Suppressor macrophage (primary cell): ENCODE data around the gene ANXA10.
"Not testable (repeated sequence)": the region's sequence is repeated elsewhere in the genome, so short reads cannot be mapped to it uniquely, and the experiment has no call there.

Experiments
- DNase-seq, 4 experiments: peaks; one replicate each; pipeline ENCODE4 v3.0.0-alpha.2; 2020 to 2022

The ANXA10 gene

DNA sequence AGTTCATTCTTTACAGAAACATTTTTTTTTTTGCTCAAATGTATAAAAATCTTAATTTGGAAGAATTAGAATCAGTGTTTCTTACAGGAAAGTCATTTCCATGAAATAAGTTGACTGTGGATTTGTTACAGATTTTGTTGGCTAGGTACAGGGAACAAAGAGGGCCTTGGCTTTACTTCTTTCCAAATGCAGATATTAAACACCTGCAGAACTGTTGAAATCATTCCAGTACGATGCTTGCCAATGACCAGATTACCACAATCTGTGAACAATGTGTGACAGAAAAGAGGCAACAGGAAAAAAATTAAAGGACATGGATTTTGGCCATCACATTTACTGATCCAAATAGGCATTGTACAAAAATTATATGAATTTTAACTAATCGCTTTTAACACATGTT lies 70.8 kb downstream of the ANXA10 start:
- no peak for DNase-seq

DNA sequence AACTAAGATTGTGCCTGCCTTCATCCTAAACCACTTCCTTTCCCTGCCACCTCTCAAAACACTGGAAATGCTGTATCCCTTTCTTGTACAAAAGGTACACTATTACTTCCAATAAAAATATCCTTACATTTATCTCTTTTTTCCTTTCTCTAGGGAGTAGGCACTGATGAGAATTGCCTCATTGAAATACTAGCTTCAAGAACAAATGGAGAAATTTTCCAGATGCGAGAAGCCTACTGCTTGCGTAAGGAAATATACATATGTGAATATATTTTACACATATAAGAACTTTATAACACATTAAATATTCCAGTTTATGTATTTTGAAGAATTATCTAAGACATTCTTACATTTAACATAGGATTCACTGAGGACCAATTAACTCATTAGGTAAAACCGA lies 71.7 kb downstream of the ANXA10 start:
- DNase-seq: no peak

DNA sequence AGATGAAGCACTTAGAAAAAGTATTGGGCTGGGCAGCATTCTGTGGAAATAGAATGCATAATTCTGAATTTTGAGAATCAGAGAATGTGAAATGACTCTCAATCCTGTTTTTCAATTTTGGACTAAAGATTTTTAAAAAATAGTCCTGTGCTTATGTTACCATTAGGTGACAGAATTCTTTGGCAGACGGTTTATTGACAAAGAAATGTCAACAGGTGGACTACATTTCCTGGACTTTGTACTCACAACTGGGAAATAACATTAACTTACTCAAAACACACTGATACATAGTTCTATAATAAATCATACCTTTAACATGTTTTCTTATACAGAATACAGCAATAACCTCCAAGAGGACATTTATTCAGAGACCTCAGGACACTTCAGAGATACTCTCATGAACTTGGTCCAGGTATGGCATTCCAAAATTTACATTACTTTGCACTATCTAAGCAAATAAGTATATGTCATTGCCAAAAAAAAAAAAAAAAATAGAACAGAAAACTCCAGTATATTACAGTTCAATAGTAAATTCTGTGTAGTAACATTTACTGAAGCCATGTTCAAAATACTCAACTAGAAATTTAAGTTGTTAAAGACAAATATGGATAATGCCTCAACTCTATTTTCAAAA lies 72.7 kb downstream of the ANXA10 start:
- no peak for DNase-seq

DNA sequence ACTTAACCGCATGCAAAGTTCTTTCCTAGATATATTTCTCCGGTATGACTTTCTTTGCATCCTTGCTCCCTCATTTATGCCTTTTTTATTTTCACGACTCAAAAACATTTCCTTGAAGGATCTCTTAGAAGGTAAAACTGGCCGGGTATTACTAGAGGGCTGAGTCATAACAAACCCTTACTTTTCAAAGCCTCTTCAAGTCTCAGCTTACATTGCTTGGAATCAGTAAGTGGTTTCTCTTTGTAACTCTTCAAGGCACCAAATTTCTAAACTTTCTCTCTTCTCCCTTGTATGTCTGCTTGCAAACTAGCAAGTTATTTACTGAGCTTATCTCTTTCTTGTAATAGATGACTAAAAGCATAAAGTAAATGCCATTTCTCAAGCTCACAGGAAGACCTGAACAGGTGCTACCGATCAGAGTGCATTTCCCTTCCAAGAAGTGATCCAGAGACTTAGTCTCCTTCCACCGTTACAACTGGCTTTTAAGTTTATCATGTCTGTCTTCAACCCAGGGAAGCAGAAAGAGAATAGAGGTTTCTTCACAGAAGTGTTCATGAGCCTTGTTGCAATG lies 75.5 kb downstream of the ANXA10 start:
- DNase-seq: no peak

DNA sequence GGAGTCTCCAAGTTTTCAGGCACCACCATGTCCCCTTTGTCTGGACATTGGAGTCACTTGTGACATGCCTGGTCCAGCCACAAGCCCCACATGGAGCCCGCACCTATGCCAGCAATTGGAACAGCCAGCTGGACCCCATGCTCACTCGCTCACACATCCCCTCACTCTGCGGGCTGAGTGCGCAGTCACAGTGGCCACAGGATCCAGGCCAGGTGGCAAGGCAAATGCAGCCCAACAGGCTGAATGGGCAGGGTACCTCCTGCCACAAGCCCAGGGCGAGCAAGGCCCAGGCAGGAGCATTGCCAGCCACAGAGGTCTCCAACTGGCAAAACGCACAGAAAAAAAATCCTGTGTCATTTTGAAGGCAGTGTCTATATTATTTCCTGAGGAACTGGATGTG lies 82.0 kb downstream of the ANXA10 start:
- peak in 1 of 4 experiments; percentile 18 for DNase-seq

DNA sequence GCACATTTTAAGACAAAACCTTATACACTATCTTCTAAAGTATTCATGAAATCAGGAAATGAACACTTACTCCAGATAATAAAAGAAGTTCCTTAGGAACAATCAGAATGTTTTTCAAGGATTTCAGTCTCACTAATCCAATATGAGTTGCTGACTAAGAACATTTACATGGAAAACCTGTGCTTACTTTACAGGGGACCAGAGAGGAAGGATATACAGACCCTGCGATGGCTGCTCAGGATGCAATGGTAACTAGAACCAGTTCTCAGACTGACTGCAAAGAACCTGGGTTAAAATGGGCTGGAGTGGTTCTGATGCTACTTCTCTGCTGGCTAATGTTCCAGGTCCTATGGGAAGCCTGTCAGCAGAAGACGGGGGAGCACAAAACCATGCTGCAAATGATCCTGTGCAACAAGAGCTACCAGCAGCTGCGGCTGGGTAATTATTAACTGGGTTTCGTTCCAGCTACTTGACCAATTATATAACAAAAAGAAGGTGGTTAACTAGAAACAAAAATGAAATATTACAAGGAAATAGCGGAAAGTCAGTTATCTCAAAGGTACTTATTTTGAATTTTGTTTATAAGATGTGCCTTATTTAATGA lies 85.3 kb downstream of the ANXA10 start:
- no peak for DNase-seq

DNA sequence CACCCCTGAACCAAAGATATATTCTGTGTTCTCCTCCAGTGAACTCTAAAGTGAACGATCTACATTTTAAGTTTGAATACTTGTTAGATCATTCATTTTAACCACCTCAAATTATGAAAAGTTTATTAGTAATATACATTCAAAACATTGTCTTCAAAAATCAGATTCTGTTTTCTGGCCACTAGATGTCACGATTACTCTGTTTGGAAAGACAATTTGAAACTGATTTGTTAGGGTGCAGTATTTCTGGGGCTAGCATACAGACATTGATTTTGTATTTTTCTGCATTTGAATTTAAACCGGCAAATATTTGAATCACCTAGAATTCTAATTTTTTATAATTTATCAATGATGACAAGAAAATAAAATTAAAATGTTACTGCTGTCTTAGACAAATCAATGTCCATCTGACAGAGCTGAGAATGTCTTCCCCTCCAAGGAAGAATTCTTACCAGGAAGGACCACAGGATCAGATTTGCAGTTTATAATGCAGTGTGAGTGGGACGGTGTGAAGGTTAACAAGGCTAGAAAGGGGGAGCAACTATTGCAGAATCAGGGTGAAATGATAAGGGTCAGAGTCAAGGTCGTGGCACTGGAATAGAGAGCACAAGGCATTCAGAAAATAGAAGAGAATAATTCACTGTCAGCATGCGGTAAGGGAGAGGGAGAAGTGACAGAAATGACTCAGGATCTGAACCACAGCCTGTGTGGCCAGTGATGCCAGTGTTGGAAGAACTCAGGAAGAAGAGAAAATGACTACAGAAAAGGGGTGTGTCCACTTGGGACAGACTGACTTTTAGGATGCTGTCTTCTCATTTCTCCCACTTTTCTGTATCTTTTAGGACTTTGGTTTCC lies 91.6 kb downstream of the ANXA10 start:
- peak; percentile 21 to 63 (median 45) for DNase-seq

DNA sequence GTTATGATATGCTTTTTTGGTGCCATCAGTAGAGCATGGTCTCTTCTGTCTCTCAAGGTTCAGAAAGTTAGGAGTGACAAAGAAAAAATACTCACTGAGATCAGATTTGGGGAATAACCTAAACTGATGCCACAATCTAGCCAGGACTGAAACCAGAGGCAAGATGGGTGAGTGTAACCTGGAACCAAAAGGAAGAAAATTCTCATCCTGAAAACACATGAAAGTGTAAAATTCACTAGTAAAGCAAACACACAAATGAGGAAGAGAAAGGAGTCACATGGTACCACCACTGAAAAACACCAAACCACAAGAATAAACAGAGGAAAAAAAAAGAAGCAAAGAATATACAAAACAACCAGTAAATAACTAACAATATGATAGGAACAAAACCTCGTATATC lies 96.4 kb downstream of the ANXA10 start:
- peak in 2 of 4 experiments; percentile 21 to 39 for DNase-seq

DNA sequence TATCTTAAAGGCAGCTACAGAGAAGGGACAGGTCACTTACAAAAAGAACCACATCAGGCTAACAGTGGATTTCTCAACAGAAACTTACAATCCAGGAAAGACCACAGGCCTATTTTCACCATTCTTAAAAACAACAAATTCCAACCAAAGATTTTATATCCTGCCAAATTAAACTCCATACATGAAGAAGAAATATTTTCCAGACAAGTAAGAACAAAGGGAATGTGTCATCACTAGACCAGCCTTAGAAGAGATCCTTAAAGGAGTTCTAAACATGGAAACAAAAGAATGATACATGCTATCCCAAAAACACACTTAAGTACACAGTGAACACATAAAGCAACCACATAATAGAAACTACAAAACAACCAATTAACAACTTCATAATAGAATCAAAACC lies 105.6 kb downstream of the ANXA10 start:
- no peak for DNase-seq

DNA sequence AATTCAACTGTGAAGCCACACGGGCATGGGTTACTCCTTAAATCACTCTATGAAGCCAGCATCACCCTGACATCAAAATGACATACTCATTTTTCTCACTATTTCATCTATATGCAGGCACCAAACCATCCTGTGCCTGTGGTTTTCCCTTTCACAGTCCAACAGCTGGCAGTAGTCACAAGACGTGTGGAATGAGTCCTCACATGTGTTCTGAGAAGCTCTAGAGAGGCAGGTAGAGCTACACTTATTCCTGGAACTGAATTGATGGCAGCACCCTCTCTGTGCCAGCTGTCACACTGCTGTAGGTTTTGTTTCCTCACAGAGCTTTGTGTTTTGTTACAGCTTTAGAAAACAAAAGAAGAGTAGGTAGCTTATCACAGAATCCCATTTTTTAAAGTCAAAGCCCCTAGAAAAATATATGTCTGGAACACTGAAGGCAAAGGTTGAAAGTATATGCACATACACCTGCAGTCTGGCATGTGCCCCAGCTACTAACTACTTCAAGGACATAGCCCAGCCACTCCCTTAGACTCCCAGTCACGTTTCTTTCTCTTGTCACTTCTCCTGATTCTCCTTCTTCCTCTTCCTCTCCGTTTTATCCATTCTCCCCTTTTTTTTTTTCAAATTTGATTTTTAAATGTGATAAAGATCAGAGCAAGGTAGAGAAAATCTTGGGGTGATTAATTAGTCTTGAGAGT lies 107.1 kb downstream of the ANXA10 start:
- DNase-seq: no peak

DNA sequence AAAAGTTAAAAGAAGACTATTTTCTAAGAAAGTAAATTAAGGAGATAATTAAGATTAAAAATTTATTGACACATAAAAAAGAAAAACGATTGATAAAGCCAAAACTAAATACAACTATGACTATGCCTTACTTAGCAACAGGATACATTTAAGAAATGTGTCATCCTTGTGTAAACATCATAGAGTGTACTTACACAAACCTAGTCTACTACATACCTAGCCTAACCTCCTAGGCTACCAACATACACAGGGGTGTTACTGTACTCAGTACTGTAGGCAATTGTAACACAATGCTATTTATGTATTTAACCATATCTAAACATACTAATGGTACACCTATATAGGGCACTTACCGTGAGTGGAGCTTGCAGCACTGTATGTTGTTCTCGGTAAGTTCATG lies 108.3 kb downstream of the ANXA10 start:
- no peak for DNase-seq

DNA sequence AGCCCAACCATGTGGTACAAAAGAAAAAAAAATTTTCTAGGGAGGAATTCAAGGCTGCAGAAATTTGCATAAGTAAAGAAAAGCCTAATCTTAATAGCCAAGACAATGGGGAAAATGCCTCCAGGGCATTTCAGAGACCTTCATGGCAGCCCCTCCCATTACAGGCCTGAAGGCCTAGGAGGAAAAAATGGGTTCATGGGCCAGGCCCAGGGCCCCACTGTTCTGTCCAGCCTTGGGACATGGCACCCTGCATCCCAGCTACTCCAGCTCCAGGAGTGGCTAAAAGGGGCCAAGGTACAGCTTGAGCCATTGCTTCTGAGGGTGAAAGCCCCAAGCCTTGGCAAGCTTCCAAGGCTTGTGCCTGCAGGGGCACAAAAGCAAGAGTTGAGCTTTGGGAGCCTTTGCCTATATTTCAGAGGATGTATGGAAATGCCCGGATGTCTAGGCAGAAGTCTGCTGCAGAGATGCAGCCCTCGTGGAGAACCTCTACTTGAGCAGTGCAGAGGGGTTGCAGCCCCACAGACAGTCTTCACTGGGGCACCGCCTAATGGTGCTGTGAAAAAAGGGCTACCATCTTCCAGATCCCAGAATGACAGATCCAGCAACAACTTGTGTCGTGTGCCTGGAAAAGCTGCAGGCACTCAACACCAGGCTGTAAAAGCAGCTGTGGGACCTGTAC lies 111.0 kb downstream of the ANXA10 start:
- DNase-seq: peak in 1 of 4 experiments; percentile 3

DNA sequence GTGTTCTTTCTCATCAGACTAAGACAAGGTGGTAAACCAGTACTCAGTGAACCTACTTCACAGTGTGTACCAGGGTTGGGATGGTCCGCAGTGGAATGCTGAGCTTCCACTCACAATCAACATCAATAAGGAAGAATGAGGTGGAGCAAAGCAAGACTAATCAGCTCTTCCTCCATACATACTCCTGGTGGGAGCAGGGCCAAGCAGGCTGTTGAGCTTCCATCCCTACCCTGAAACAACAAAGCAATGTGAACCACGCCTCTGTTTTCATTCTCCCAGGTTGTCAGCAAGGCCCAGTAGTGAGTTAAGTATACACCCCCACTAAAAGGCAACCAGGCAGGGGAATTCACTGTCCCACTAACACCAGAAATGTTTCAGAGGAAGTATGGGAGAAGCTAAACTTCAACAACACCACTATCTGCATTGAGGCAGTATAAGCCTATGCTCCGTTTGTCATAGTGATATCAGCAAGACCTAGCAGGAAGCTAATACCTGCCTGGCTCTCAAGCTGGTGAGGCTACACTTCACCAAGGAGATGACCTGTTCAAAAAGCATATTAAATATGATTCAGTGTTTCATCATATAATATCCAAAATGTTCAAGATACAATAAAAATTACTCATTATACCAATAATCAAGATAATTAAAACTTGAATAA lies 116.7 kb downstream of the ANXA10 start:
- DNase-seq: no peak

DNA sequence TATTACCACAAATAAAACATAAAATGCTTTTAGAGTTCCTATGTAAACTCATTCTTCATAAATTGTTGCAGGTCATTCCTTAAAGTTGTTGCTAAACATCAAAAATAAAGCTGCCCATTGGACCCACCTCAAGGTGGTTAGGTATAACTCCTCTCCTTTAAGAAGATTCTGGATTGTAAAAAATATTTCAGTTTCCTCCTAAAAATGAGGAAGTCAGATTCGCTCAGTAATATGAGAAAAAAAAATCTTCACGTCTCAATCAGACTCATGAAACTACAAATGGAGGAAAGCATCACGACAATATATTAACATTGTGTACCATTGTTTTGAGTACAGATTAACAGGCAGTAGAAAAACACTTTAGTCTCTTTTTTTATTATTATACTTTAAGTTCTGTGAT lies 120.3 kb downstream of the ANXA10 start:
- DNase-seq: peak in 2 of 4 experiments; percentile 11 to 24

DNA sequence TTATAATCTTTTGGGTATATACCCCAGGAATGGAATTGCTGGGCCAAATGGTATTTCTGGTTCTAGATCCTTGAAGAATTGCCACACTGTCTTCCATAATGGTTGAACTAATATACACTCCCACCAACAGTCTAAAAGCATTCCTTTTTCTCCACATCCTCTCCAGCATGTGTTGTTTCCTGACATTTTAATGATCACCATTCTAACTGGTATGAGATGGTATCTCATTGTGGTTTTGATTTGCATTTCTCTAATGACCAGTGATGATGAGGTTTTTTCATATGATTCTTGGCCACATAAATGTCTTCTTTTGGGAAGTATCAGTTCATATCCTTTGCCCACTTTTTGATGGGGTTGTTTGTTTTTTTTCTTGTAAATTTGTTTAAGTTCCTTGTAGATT lies 121.2 kb downstream of the ANXA10 start:
- not testable (repeated sequence) for DNase-seq

DNA sequence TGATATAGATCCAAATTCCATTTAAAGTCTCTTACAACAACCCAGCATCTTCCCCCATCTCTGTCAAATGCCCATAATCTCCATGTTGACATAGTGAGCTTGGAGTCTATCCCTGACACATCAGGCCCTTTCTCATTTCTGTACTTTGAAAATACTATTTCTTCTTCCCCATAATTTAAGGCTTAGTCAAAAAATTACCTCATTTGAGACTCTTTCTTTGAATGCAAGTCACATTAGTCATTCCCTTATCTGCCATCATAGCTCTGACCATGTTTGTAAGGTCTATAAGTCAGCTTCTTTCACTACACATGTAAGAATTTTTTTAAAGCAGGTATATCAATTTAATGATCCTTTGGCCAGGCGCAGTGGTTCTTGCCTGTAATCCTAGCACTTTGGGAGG lies 126.3 kb downstream of the ANXA10 start:
- DNase-seq: no peak

DNA sequence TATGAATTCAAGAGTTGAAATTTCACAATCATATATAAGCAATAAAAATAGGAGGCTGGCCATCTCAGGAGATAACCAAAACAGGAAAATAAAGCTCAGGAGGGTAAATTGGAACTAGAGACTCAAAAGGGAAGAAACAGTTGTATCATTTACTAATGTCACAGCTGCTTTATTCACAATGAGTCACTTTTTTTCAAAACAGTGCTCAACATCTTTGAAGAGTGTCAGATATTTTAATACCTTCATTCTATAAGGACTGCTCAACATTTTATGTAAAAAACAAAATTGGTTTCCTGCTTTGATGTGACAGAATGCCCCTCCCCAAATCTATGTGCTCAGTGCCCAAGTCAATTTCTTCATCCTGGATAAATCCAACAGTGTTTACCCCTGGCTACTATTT lies 128.6 kb downstream of the ANXA10 start:
- DNase-seq: no peak

DNA sequence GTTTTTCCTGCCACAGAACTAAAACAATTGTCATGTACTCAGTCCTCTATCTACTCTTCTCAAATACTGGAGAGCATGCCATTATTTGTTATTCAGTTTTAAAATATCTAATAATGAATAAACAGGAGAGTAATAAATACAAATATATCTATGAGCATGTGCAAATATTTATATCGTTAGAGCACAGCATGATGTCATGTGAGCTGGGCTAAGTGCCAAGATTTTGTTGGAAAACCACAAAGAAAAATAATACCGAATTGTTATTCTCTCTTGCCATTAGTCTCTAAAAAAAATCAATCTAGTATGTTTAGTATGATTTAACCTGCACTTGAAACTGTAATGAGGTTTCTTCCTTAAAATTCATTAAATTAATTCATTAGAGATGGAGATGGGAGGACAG lies 129.0 kb downstream of the ANXA10 start:
- DNase-seq: peak in 1 of 4 experiments; percentile 11
